Activated CD8-positive, alpha-beta memory T cell treated with anti-CD3 and anti-CD28 coated beads for 36 hours (primary cell): ENCODE measurements around the gene COX4I1. TPM values are rescaled to one million over a fixed set of nuclear protein-coding genes. Genes with fewer than 3 reads are reported as not detected.
"Not testable (repeated sequence)": the region's sequence is repeated elsewhere in the genome, so short reads cannot be mapped to it uniquely, and the experiment has no call there.

ENCODE experiments used
- CTCF ChIA-PET: fragments of 350-600 bp; sonication (Branson Sonifier 250); formaldehyde crosslinking; loops from one replicate; lab custom pipeline; 2021; ENCODE audit warnings: antibody characterized with exemption; lab: Charles Lee
- POLR2A ChIA-PET: fragments of 350-600 bp; sonication (Branson Sonifier 250); formaldehyde crosslinking; loops from one replicate; lab custom pipeline; 2021; ENCODE audit warnings: antibody characterized with exemption; lab: Charles Lee
- total RNA-seq, 2 experiments: library from RNA; stranded (reverse); gene quantifications; one replicate each; pipeline ENCODE4 v1.2.3, GENCODE V29; 2021

The COX4I1 gene
- total RNA-seq, 2 experiments from 2014 or later = 451 to 479 TPM

DNA sequence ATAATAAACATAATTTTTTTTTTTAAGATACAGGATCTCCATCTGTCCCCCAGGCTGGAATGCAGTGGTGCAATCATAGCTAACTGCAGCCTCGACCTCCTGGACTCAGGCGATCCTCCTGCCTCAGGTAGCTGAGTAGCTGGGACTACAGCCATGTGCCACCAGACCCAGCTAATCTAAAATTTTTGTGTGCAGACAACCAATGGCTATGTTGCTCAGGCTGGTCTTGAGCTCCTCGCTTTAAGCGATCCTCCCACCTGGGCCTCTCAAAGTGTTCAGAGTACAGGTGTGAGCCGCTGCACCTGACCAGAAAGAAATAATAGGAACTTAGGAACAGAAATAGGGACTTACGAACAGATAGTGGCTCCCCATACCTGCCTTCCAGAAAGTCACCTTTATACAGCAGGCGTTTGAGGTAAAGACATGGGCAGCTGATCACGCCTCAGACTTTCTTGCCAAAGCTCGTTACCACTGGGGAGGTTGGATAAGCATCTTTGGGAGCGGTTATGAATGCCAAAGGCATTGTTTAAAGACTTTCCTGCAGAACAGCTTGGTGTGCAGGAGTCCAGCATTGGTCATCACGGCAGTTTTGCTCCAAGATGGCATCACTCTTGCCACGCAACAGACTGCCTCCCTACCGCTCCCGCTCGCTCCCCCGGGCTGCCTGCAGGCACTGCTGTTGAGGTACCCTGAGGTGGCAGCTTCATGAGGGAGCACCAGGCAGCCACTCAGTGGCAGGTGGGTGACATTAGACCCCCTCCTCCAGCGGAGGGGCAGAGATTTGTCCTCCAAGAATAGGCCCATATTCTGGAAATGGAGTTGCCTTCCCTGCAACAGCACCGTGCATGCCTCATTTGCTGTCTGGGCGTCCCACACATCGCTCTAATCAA lies 13.6 kb downstream of the COX4I1 start:
- ChIA-PET POLR2A (no interaction called here), CTCF (interaction anchor here (1.1 kb wide), 1 partner anchor 8 kb away, joined by 6 read pairs; no protein-coding TSS in a partner anchor)

- CTCF ChIA-PET = interaction anchor here (1.1 kb wide), 1 partner anchor 215 kb away, joined by 3 read pairs; no protein-coding TSS in a partner anchor
- POLR2A ChIA-PET = no interaction called here
These were observed 16.7 kb downstream of the COX4I1 start for GRCh38 chr16:85816159-85816558.

DNA sequence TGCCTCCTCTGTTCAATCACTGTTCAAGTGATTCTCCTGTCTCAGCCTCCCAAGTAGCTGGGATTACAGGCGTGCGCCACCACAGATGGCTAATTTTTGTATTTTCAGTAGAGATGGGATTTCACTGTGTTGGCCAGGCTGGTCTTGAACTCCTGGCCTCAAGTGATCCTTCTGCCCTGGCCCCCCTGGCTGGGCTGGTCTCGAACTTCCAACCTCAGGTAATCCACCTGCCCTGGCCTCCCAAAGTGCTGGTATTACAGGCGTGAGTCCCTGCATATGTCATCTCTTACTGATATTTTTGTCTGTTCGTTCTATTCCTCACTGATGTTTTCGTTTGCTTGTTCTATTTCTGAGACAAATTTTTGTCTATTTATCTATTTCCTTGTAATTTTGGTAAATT lies 17.7 kb downstream of the COX4I1 start:
- POLR2A ChIA-PET = not testable (repeated sequence)
- CTCF ChIA-PET = interaction anchor here (6.9 kb wide), 1 partner anchor 172 kb away, joined by 119 read pairs; no protein-coding TSS in a partner anchor

DNA sequence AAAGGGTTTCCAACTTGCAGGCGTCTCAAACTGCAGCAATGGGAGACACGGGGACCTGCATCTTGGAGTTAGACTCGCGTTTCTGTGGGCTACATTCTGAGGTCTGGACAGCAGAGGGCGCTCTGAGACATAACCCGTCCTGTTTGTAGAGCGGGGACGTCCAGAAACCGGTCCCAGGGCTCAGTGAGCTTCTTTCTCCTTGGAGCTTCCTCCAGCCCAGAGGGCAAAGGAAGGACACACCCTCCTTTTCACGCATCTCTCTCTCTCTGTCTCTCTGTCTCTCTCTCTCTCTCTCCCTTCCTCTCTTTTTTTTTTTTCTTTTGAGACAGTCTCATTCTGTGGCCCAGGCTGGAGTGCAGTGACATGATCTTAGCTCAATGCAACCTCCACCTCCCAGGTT lies 19.8 kb downstream of the COX4I1 start:
- POLR2A ChIA-PET = interaction anchor here (0.7 kb wide), 1 partner anchor 381 kb away, joined by 4 read pairs; no protein-coding TSS in a partner anchor
- CTCF ChIA-PET = interaction anchor here (0.8 to 6.9 kb wide), 18 partner anchors 9 to 225 kb away, joined by 3 to 119 read pairs (median 4); partner anchors contain the start of gene IRF8

DNA sequence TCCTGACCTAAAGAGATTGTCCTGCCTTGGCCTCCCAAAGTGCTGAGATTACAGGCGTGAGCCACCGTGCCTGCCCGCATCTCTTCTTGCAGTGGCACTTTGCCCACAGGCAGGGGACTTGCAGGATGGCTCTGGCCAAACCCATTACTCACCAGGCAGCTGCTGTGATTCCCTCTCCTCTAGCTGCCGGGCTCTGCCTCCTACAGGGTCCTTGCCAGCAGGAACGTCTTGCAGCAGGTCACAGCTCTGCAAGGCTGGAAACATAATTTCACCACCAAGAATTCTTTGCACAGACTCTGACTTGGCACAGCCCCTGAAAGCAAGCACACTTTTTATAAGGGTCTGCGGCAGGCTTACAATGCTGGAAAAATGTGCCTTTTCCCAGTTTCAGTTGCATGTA lies 20.3 kb downstream of the COX4I1 start:
- POLR2A ChIA-PET = no interaction called here
- CTCF ChIA-PET = interaction anchor here (0.8 to 6.9 kb wide), 18 partner anchors 9 to 225 kb away, joined by 3 to 119 read pairs (median 4); partner anchors contain the start of gene IRF8

- POLR2A ChIA-PET = no interaction called here
- CTCF ChIA-PET = interaction anchor here (0.6 to 6.9 kb wide), 35 partner anchors 8 to 237 kb away, joined by 3 to 119 read pairs (median 5); partner anchors contain the start of gene IRF8
These were observed 21.3 kb downstream of the COX4I1 start for GRCh38 chr16:85820604-85821372.

DNA sequence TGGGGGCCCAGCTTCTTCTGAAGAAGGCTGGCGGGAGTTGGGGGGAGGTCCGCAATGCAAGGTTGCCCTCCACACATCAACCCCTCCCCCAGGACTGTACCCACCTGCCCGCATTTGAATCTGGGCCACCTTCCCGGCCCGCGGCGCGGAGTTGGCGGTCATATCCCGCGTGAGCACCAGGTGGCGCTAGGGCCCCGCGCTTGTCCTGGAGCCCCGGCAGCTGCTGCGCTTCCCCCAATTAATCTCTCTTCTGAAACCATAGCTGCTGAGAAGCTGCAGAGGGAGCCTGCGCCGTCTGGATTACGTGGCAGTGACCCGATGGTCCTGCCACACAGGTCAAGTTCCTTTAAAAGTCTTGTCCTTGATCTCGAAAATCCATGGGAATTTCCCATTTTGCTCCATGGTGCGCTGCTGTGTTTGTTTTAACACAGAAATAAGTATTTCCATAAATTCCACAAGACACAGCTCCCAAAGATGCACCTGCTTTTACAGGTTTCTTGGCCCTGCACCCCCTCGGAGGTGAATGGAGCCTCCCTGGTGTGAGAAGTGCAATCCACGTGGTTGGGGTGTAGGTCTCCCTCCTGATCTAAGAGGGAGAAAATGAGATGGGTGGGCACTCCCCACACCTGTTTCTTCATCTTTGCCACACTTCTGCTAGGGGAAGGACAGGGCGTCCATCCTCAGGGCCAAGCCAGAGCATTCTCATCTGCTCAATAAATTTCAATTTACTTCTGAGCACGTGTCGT lies 22.1 kb downstream of the COX4I1 start:
- POLR2A ChIA-PET = interaction anchor here (0.6 to 0.8 kb wide), 3 partner anchors 165 to 174 kb away, joined by 3 read pairs; no protein-coding TSS in a partner anchor

GRCh38 chr16:85822145-85822544 lies 22.6 kb downstream of the COX4I1 start:
- POLR2A ChIA-PET = interaction anchor here (0.8 kb wide), 1 partner anchor 165 kb away, joined by 3 read pairs; no protein-coding TSS in a partner anchor
- CTCF ChIA-PET = interaction anchor here (0.7 to 6.9 kb wide), 25 partner anchors 9 to 209 kb away, joined by 3 to 119 read pairs (median 5); partner anchors contain the start of gene IRF8

More for the DNA sequence above, 22.1 kb downstream of the COX4I1 start:
- CTCF ChIA-PET = interaction anchor here (0.6 to 6.9 kb wide), 41 partner anchors 9 to 236 kb away, joined by 3 to 119 read pairs (median 4); partner anchors contain the start of gene IRF8

GRCh38 chr16:85823328-85823920 lies 23.9 kb downstream of the COX4I1 start:
- ChIA-PET POLR2A (no interaction called here), CTCF (interaction anchor here (0.9 to 6.9 kb wide), 3 partner anchors 166 to 195 kb away, joined by 3 to 119 read pairs (median 54); no protein-coding TSS in a partner anchor)

GRCh38 chr16:85824161-85825135 lies 25.0 kb downstream of the COX4I1 start:
- ChIA-PET CTCF (interaction anchor here (0.9 kb wide), 1 partner anchor 192 kb away, joined by 3 read pairs; no protein-coding TSS in a partner anchor), POLR2A (no interaction called here)

DNA sequence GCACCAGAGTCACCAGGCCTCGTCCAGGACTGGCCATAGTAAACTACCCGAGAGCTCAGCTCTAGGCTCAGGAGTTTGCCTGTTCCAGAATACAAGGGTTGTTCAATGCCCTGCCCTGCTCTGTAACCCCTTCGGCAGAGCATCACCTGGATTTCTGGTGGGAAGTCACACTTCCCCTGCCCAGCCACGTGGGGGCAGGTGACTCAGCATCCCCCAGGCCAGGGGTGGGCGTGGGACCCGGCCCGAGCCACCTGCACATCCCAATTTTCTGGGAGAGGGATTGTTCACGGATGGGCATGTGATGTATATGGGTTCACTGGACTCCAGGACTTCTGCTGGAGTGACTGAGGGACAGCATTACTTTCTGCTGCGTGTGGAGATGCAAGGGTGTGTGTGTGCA lies 25.8 kb downstream of the COX4I1 start:
- POLR2A ChIA-PET = no interaction called here
- CTCF ChIA-PET = interaction anchor here (0.6 kb wide), 1 partner anchor 71 kb away, joined by 4 read pairs; no protein-coding TSS in a partner anchor

DNA sequence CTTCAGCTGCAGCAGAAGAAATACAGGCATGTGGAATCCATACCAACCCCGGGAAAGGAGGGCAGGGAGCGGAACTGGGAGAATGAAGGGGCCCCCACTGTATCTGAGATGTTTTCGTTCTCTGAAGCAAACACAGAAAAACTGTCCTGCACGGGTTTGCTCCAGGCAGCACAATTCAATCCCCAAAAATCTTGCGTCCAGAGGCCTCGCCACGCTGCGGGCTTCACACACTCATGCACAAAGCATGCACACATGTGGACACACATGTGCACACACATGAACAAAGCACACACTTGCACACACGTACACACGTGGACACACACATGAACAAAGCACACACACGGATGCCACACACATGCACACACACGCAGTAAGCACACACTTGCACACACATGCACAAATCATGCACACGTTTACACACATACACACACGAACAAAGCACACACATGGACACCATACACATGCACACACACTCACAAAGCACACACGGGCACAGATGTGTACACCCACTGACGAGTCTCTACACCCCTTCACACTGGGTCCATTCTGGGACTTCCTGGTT lies 27.3 kb downstream of the COX4I1 start:
- ChIA-PET CTCF (no interaction called here), POLR2A (no interaction called here)

- CTCF ChIA-PET = no interaction called here
- POLR2A ChIA-PET = no interaction called here
These were observed 28.7 kb downstream of the COX4I1 start for GRCh38 chr16:85828166-85828565.

DNA sequence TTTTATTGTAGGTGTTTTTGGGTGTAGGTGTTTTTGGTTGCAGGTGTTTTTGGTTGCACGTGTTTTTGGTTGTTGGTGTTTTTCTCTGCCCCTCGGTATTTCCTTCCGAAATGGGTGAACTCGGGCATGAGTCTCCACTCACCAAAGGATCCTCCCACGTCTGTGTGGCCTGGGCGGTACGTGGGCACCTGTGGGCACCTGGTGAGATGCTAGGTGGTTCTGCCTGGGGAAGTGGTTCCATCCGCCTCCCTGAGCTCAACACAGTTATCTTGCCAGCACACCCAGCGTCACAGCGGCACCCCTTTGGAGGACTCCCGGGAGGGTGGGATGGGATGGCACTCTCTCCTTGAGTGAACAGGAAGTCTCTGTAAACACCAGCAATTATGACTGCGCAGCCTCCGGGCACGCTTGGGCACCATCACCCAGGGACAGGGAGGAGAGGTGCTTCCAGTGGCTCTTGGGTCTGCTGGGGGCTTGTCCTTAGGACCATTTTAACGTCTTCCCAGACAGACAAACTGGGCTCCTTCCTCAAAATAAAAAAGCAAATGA lies 29.8 kb downstream of the COX4I1 start:
- CTCF ChIA-PET = interaction anchor here (1.5 kb wide), 1 partner anchor 10 kb away, joined by 6 read pairs; no protein-coding TSS in a partner anchor
- POLR2A ChIA-PET = interaction anchor here (0.6 kb wide), 1 partner anchor 194 kb away, joined by 4 read pairs; no protein-coding TSS in a partner anchor

- CTCF ChIA-PET = interaction anchor here (1.5 kb wide), 2 partner anchors 8 to 10 kb away, joined by 4 to 6 read pairs; no protein-coding TSS in a partner anchor
These were observed 30.4 kb downstream of the COX4I1 start for GRCh38 chr16:85829751-85830445.

More at GRCh38 chr16:85829751-85830445, 30.4 kb downstream of the COX4I1 start:
- POLR2A ChIA-PET = interaction anchor here (0.6 kb wide), 1 partner anchor 193 kb away, joined by 4 read pairs; no protein-coding TSS in a partner anchor
